Glutamatergic neuron (in vitro differentiated cells): ENCODE data around the gene MACROD1. TPM values are rescaled to one million over a fixed set of nuclear protein-coding genes. Genes with fewer than 3 reads are reported as not detected.

Source experiments
- DNase-seq: peaks from one replicate; pipeline ENCODE4 v3.0.0; 2022
- H3K27ac Mint-ChIP-seq: one replicate; pipeline ENCODE4 v1.8.0; 2020; ENCODE audit warnings: mild to moderate bottlenecking, mixed read lengths, inconsistent platforms; ENCODE audit not compliant: unreplicated experiment
- H3K27me3 Mint-ChIP-seq: one replicate; pipeline ENCODE4 v1.8.0; 2020; ENCODE audit warnings: mild to moderate bottlenecking, moderate library complexity, mixed read lengths, inconsistent platforms; ENCODE audit not compliant: unreplicated experiment
- H3K36me3 Mint-ChIP-seq: one replicate; pipeline ENCODE4 v1.8.0; 2020; ENCODE audit warnings: mild to moderate bottlenecking, mixed read lengths, inconsistent platforms; ENCODE audit not compliant: unreplicated experiment
- H3K4me1 Mint-ChIP-seq: one replicate; pipeline ENCODE4 v1.8.0; 2020; ENCODE audit warnings: mild to moderate bottlenecking, low read depth, mixed read lengths, inconsistent platforms; ENCODE audit not compliant: unreplicated experiment
- H3K4me3 Mint-ChIP-seq: one replicate; pipeline ENCODE4 v1.8.0; 2020; ENCODE audit warnings: mild to moderate bottlenecking, mixed read lengths, inconsistent platforms; ENCODE audit not compliant: unreplicated experiment
- H3K9me3 Mint-ChIP-seq: one replicate; pipeline ENCODE4 v1.8.0; 2020; ENCODE audit warnings: mild to moderate bottlenecking, moderate library complexity, mixed read lengths, inconsistent platforms; ENCODE audit not compliant: unreplicated experiment
- CTCF ChIP-seq: fragments of 200-600 bp; sonication (generic); IDR thresholded peaks from one replicate; pipeline ENCODE4 v1.5.0; 2021; ENCODE audit not compliant: partially characterized antibody, unreplicated experiment
- total RNA-seq: library from RNA; stranded (reverse); fragmentation: NEBNext Ultra II Directional; extraction: Animal tissue kit (Norgen Biotek cat#: 25700); gene quantifications from one replicate; pipeline ENCODE4 v1.2.1, GENCODE V29; 2021; ENCODE audit not compliant: unreplicated experiment

The MACROD1 gene
- total RNA-seq, 1 donor from 2014 or later, result 12.7 TPM

- Mint-ChIP-seq H3K27me3 (peaks cover 3% of the 10 kb centered on the region), H3K9me3 (peaks cover 2% of the 10 kb centered on the region), H3K36me3 (no peaks in the 10 kb centered on the region), H3K27ac (no peak overlapping the region), H3K4me3 (peak overlapping the region; percentile 60), H3K4me1 (peaks cover 26% of the 10 kb centered on the region)
- no peak for TF ChIP-seq CTCF
- no peak for DNase-seq
These were observed 112.2 kb downstream of the MACROD1 start for GRCh38 chr11:64053699-64054098.

- no peak overlapping the region for H3K27ac Mint-ChIP-seq
- H3K4me3 Mint-ChIP-seq, result no peak overlapping the region
- DNase-seq, result no peak
- peaks cover 3% of the 10 kb centered on the region for H3K27me3 Mint-ChIP-seq
- peaks cover 2% of the 10 kb centered on the region for H3K9me3 Mint-ChIP-seq
- no peak for TF ChIP-seq CTCF
- H3K36me3 Mint-ChIP-seq, result no peaks in the 10 kb centered on the region
- H3K4me1 Mint-ChIP-seq, result peaks cover 25% of the 10 kb centered on the region
These were observed 112.8 kb downstream of the MACROD1 start for GRCh38 chr11:64052938-64053622.

GRCh38 chr11:64052436-64052835, 113.5 kb downstream of the MACROD1 start:
- Mint-ChIP-seq H3K4me3 (no peak overlapping the region), H3K4me1 (peaks cover 25% of the 10 kb centered on the region), H3K36me3 (no peaks in the 10 kb centered on the region), H3K27me3 (peaks cover 3% of the 10 kb centered on the region), H3K27ac (no peak overlapping the region), H3K9me3 (peaks cover 2% of the 10 kb centered on the region)
- TF ChIP-seq CTCF, result no peak
- no peak for DNase-seq

GRCh38 chr11:64051297-64051696, 114.6 kb downstream of the MACROD1 start:
- no peak for DNase-seq
- TF ChIP-seq CTCF, result no peak
- Mint-ChIP-seq H3K27me3 (peaks cover 5% of the 10 kb centered on the region), H3K36me3 (no peaks in the 10 kb centered on the region), H3K4me3 (no peak overlapping the region), H3K4me1 (peaks cover 24% of the 10 kb centered on the region), H3K27ac (no peak overlapping the region), H3K9me3 (peaks cover 2% of the 10 kb centered on the region)

- TF ChIP-seq CTCF, result no peak
- H3K27ac Mint-ChIP-seq, result no peak overlapping the region
- no peak for DNase-seq
- H3K9me3 Mint-ChIP-seq, result peaks cover under 1% of the 10 kb centered on the region
- H3K27me3 Mint-ChIP-seq, result peaks cover 5% of the 10 kb centered on the region
- peaks cover 10% of the 10 kb centered on the region for H3K4me1 Mint-ChIP-seq
- no peak overlapping the region for H3K4me3 Mint-ChIP-seq
- H3K36me3 Mint-ChIP-seq, result no peaks in the 10 kb centered on the region
These were observed 116.4 kb downstream of the MACROD1 start for GRCh38 chr11:64049509-64049908.
